Thymus (tissue), 11 donors: ENCODE data around the gene HHIPL1. TPM values are rescaled to one million over a fixed set of nuclear protein-coding genes. Genes with fewer than 3 reads are reported as not detected.

ENCODE experiments used
- DNase-seq, 9 donors: peaks; one replicate each; pipeline ENCODE4 v3.0.0-alpha.2; 2013; ENCODE audit warnings: low spot score in 9 of 9, low read depth in 6 of 9, missing footprints in 1 of 9
- H3K27ac ChIP-seq, 2 donors: one replicate each; pipeline ENCODE4 v1.5.1; 2013; ENCODE audit warnings: control low read depth in 1 of 2, low read depth in 1 of 2, low read length in 1 of 2, mild to moderate bottlenecking in 1 of 2, moderate library complexity in 1 of 2
- H3K27me3 ChIP-seq, 2 donors: one replicate each; pipeline ENCODE4 v1.5.1; 2013; ENCODE audit warnings: low read length in 1 of 2; ENCODE audit not compliant: control insufficient read depth in 2 of 2, insufficient read depth in 1 of 2
- H3K36me3 ChIP-seq, 2 donors: one replicate each; pipeline ENCODE4 v1.5.1; 2013; ENCODE audit warnings: low read length in 1 of 2, mild to moderate bottlenecking in 1 of 2, moderate library complexity in 1 of 2; ENCODE audit not compliant: control insufficient read depth in 2 of 2, insufficient read depth in 2 of 2
- H3K4me1 ChIP-seq, 2 donors: one replicate each; pipeline ENCODE4 v1.5.1; 2013; ENCODE audit warnings: low read length in 2 of 2; ENCODE audit not compliant: control insufficient read depth in 2 of 2, insufficient read depth in 2 of 2
- H3K4me3 ChIP-seq, 2 donors: one replicate each; pipeline ENCODE4 v1.5.1; 2013; ENCODE audit warnings: low read length in 2 of 2, control low read depth in 1 of 2, mild to moderate bottlenecking in 1 of 2
- H3K9me3 ChIP-seq, 2 donors: one replicate each; pipeline ENCODE4 v1.5.1; 2013; ENCODE audit warnings: low read length in 1 of 2, mild to moderate bottlenecking in 1 of 2; ENCODE audit not compliant: control insufficient read depth in 2 of 2, insufficient read depth in 1 of 2
- WGBS: extraction: QIAGEN DNeasy Blood & Tissue Kit; methylation state at CpG from one replicate; pipeline ENCODE4 v1.1.7; 2013; 5-methylcytosine and 5-hydroxymethylcytosine counted together
- polyA plus RNA-seq: library from polyadenylated mRNA; stranded (reverse); fragments of 200-250 nt; gene quantifications from one replicate; pipeline ENCODE4 v1.2.3, GENCODE V29; 2013
- total RNA-seq: library from RNA; stranded (reverse); fragments of 120-200 nt; gene quantifications from one replicate; pipeline ENCODE4 v1.2.4, GENCODE V29; 2013
- donor health status: healthy.

Gene HHIPL1
- total and polyA plus RNA-seq, 2 donors, result 0.23 to 0.33 TPM

GRCh38 chr14:99706107-99706900, 61.4 kb downstream of the HHIPL1 start:
- Histone ChIP-seq H3K4me3 (no peak overlapping the region), H3K9me3 (peaks cover 6 to 17% of the 10 kb centered on the region in 2 donors), H3K4me1 (no peaks in the 10 kb centered on the region), H3K27me3 (no peaks in the 10 kb centered on the region), H3K36me3 (no peaks in the 10 kb centered on the region), H3K27ac (no peak overlapping the region)
- 81% methylated on average over 8 of the region's 8 CpGs for WGBS
- DNase-seq, result no peak

- H3K36me3 ChIP-seq, result no peaks in the 10 kb centered on the region
- H3K27me3 ChIP-seq, result no peaks in the 10 kb centered on the region
- no peak for DNase-seq
- 100% methylated on average over 2 of the region's 2 CpGs for WGBS
- H3K27ac ChIP-seq, result no peak overlapping the region
- peaks cover 6 to 17% of the 10 kb centered on the region in 2 donors for H3K9me3 ChIP-seq
- H3K4me1 ChIP-seq, result no peaks in the 10 kb centered on the region
- no peak overlapping the region for H3K4me3 ChIP-seq
Measured at GRCh38 chr14:99707420-99707819, 62.5 kb downstream of the HHIPL1 start.

- Histone ChIP-seq H3K4me1 (no peaks in the 10 kb centered on the region), H3K9me3 (peaks cover 5 to 16% of the 10 kb centered on the region in 2 donors), H3K27me3 (no peaks in the 10 kb centered on the region), H3K27ac (no peak overlapping the region), H3K4me3 (no peak overlapping the region), H3K36me3 (no peaks in the 10 kb centered on the region)
- WGBS, result 98% methylated on average over 9 of the region's 9 CpGs
- DNase-seq, result no peak
Measured at GRCh38 chr14:99707921-99708320, 63.0 kb downstream of the HHIPL1 start.

DNA sequence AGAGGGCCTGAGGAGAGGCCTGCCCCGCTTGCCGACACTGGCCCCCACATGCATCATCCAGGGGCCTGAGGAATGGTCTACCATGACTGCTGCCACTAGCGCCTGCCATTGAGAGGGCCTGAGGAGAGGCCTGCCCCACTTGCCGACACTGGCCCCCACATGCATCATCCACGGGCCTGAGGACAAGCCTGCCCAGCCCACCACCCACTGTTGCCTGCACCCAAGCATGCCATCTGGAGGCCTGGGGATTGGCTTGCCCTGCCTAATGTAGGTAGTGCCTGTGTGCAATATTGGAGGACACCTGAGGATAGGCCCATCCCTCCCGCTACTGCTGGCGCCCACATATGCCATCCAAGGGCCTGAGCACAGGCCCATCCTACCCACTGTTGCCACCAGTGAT, 63.5 kb downstream of the HHIPL1 start:
- H3K4me1 ChIP-seq, result no peaks in the 10 kb centered on the region
- DNase-seq, result no peak
- no peak overlapping the region for H3K27ac ChIP-seq
- H3K27me3 ChIP-seq, result peaks cover 0 to under 1% of the 10 kb centered on the region in 2 donors
- H3K4me3 ChIP-seq, result no peak overlapping the region
- 83% methylated on average over 7 of the region's 7 CpGs for WGBS
- peaks cover 2 to 11% of the 10 kb centered on the region in 2 donors for H3K9me3 ChIP-seq
- no peaks in the 10 kb centered on the region for H3K36me3 ChIP-seq

- DNase-seq, result no peak
- H3K4me3 ChIP-seq, result no peak overlapping the region
- no peaks in the 10 kb centered on the region for H3K4me1 ChIP-seq
- WGBS, result 97% methylated on average over 3 of the region's 3 CpGs
- H3K36me3 ChIP-seq, result no peaks in the 10 kb centered on the region
- no peak overlapping the region for H3K27ac ChIP-seq
- H3K27me3 ChIP-seq, result peaks cover 0 to 14% of the 10 kb centered on the region in 2 donors
- no peaks in the 10 kb centered on the region for H3K9me3 ChIP-seq
Measured at GRCh38 chr14:99713972-99714371, 69.0 kb downstream of the HHIPL1 start.

- 59% methylated on average over 24 of the region's 24 CpGs for WGBS
- Histone ChIP-seq H3K4me3 (no peak overlapping the region), H3K36me3 (no peaks in the 10 kb centered on the region), H3K27me3 (peaks cover 0 to 14% of the 10 kb centered on the region in 2 donors), H3K4me1 (no peaks in the 10 kb centered on the region), H3K9me3 (no peaks in the 10 kb centered on the region), H3K27ac (no peak overlapping the region)
- DNase-seq, result no peak
Measured at GRCh38 chr14:99715266-99716000, 70.5 kb downstream of the HHIPL1 start.

DNA sequence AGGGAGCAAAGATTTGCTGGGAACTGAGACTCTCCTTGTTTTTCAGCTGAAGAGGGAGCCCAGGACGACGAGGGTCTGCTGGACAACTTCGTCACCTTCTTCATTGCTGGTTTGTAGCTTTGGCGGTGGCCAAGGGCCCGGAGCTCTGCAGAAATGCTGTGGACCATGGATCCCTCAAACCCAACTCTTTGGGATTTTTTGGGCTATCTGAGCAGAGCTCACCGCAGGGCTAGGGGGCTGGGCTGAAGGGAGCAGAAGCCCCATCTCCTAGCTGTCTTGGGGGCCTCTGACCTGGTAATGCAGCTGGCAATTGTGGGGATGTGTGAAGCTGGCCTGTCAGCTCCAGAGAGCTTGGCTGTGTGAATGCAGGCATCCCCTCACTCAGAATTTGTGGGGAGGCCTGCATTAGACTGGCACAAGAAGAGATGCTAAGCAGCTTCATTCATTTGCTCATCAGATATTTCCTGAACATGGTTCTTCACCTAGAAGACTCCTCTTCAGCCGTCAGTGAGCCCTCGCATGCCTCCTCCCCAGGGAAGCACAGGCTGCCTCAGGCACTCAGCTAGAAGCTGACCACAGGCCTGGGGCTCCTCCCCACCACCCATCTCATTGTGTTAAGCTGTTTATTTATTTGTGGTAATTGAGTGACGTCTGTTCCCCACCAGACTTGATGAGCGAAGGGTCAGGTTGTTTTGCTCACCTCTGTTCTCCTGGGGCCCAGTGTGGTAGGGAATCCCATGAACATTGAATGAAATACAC, 71.3 kb downstream of the HHIPL1 start:
- Histone ChIP-seq H3K4me1 (no peaks in the 10 kb centered on the region), H3K4me3 (no peak overlapping the region), H3K27me3 (peaks cover 0 to 14% of the 10 kb centered on the region in 2 donors), H3K27ac (no peak overlapping the region), H3K36me3 (no peaks in the 10 kb centered on the region), H3K9me3 (no peaks in the 10 kb centered on the region)
- WGBS, result 92% methylated on average over 10 of the region's 10 CpGs
- no peak for DNase-seq

DNA sequence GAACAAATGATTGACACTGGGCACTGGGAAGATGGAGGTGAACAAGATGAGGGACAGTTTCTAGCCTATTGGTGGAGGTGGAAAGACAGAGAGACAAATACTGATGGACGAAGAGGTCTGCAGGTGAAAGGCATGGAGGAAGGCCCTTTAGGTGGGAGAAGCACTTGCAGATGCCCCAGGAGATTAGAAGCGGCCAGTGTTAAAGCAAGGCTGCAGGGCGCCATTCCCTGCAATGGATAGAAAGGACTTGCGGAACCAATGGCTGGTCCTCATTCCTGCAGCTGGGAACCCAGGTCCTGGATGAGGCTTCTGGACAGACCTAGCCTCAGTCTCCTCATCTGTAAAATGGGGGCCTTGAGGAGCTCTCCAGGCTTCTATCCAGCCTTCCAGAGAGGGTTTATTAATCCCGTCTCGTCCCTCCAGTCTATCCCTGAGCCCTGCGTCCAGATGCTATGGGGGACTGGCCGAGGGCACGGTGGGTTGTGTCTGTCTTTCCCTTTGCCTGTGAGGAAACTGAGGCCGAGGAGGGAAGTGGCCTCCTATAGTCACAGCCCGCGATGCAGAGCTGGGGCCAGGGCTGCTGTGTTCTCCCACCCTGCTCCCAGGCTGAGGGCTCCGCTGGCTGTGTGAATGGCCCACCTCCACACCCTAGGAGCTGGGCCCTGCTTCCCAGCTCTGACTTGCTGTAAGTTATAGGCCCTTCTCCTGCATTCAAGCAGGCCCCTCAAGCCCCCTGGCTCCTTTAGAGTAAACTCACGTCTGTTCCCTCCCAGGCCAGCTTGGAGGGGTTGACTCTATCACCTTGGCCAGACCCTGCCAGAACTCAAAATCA, 72.1 kb downstream of the HHIPL1 start:
- Histone ChIP-seq H3K4me3 (no peak overlapping the region), H3K27me3 (peaks cover 0 to 14% of the 10 kb centered on the region in 2 donors), H3K27ac (no peak overlapping the region), H3K36me3 (no peaks in the 10 kb centered on the region), H3K4me1 (no peaks in the 10 kb centered on the region), H3K9me3 (no peaks in the 10 kb centered on the region)
- 97% methylated on average over 14 of the region's 14 CpGs for WGBS
- no peak for DNase-seq
